NCI-H524 (cell line): ENCODE measurements around the gene EXD3.
"Not testable (repeated sequence)": the region's sequence is repeated elsewhere in the genome, so short reads cannot be mapped to it uniquely, and the experiment has no call there.

ENCODE experiments used
- DNase-seq, 2 experiments: peaks; one replicate each; lab custom pipeline; 2025; lab: John Stamatoyannopoulos, UW

The EXD3 gene

DNA sequence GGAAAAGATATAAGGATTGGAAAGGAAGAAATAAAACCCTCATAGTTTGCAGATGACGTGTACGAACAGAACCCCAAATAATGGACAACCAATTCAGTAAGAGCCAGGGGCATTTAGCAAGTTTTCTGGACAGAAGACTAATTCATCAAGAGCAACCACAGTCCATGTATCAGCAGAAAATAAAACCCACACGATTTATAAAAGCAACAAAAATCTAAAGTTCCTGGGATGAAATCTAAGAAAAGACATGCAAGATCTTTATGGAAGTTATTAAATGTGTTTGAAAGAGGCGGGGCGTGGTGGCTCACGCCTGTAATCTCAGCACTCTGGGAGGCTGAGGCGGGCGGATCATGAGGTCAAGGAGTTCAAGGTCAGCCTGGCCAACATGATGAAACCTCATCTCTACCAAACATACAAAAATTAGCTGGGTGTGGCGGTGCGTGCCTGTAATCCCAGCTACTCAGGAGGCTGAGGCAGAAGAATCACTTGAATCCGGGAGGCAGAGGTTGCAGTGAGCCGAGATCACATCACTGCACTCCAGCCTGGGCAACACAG is 83.0 kb downstream of the EXD3 start:
- not testable (repeated sequence) for DNase-seq

DNA sequence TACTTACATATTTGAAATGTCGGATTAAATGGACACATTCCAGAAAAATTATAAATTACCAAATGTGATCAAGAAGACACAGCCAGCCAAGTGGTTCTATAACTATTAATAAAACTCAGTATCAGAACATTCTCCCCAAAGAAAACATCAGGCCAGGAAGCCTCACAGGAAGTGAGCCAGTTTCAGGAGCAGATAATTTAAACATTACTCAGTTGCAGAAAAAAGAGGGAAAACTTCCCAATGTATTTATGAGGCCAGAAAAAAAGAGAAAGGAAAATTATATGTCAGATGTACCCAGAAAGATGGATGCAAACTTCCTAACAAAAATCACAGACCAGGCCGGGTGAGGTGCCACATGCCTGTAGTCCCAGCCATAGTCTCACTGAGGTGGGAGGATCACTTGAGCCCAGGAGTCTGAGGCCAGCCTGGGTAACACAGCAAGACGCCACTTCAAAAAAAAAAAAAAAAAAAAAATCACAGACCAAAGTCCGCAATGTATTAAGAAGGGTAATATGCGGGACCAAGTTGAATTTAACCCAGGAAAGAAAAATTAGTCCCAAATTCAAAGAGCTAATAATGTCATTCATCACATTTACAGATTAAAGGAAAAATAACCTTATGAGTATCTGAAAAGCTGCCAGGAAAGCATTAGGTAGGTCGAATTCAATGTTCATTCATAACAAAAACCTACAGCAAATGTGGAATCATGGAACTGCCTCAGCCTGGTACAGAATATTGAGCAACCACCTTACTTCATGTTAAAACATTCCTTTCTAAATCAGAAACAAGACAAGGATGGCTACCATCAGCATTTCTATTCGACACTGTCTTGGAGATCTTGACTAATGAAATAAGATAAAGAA is 83.7 kb downstream of the EXD3 start:
- no peak for DNase-seq

DNA sequence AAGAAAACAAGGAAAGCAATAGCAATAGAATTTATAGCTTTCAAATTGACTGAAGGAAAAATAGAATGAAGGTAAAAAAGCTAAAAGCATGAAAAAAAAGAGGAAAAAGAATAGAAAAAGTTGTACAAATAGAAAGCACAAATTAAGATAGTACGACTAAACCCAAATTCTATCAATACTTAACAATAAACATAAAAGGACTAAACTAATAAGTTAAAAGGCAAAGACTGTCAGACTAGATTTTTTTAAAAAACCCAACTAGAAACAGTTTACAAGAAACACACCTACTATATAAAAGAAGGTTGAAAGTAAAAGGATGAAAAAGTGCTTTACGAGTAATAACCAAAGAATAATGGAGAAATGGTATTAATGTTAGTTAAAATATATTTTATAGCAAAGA is 86.2 kb downstream of the EXD3 start:
- DNase-seq: no peak

DNA sequence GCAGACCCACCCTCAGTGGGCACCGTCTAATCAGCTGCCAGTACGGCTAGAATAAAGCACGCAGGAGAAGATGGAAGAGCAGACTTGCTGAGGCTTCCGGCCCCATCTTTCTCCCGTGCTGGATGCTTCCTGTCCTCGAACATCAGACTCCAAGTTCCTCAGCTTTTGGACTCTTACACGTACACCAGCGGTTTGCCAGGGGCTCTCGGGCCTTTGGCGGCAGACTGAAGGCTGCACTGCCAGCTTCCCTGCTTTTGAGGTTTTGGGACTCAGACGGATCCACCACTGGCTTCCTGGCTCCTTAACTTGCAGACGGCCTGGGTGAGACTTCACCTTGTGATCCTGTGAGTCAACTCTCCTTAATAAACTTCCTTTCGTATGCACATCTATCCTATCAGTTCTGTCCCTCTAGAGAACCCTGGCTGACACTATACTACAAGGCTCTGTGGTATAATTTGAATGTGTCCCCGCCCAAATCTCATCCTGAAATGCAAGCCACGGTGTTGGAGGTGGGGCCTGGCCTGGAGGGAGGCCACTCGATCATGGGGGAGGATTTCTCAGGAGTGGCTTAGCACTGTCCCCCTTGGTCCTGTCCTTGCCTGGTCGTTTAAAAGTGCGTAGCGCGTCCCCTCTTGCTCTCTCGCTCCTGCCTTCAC is 89.8 kb downstream of the EXD3 start:
- no peak for DNase-seq

DNA sequence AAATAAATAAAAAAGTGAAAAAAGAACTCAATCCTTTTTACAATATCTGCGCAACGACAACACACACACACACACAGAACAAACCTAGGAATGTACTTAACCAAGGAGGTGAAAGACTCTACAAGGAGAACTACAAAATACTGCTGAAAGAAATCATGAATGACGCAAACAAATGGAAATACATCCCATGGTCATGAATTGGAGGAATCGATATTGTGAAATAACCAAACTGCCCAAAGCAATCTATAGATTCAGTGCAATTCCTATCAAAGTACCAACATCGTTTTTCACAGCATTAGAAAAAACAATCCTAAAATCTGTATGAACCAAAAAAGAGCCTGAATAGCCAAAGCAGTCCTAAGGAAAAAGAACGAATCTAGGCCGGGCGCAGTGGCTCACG is 91.0 kb downstream of the EXD3 start:
- no peak for DNase-seq

DNA sequence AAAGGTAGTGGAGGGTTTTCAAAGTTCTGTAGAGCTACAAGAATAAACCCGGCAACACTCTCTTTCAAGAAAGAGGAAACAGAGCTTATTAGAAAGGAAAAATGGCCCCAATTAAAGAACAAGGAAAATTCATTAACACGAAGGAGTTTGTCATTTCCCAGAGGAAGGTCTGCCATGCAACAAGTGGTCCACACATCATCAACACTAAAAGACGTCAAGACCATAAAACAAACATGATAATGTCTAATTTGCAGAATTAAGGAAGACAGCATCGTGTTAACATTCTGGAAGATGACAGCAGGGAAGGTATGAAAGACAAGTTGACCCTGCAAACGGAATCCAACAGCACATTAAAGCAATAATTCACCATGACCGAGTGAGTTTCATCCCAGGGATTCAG is 92.3 kb downstream of the EXD3 start:
- DNase-seq: no peak

DNA sequence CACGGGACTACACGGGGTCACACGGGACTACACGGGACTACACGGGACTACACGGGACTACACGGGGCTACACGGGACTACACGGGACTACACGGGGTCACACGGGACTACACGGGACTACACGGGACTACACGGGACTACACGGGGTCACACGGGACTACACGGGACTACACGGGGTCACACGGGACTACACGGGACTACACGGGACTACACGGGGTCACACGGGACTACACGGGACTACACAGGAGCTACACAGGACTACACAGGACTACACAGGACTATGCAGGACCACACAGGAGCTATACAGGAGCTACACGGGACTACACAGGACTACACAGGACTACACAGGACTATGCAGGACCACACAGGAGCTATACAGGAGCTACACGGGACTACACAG is 93.4 kb downstream of the EXD3 start:
- not testable (repeated sequence) for DNase-seq

DNA sequence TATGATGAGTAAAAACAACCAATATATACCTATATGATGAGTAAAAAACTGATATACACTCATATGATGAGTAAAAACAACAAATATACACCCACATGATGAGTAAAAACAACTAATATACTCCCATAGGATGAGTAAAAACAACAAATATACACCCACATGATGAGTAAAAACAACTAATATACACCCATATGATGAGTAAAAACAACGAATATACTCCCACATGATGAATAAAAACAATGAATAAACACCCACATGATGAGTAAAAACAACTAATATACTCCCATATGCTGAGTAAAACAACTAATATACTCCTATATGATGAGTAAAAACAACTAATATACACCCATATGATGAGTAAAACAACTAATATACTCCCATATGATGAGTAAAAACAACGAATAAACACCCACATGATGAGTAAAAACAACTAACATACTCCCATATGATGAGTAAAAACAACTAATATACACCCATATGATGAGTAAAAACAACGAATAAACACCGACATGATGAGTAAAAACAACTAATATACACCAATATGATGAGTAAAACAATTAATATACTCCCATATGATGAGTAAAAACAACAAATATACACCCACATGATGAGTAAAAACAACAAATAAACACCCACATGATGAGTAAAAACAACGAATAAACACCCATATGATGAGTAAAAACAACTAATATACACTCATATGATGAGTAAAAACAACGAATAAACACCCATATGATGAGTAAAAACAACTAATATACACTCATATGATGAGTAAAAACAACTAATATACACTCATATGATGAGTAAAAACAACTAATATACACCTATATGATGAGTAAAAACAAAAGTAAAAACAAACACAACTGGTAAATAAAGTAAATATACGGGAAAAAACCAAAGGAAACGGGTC is 95.1 kb downstream of the EXD3 start:
- not testable (repeated sequence) for DNase-seq

DNA sequence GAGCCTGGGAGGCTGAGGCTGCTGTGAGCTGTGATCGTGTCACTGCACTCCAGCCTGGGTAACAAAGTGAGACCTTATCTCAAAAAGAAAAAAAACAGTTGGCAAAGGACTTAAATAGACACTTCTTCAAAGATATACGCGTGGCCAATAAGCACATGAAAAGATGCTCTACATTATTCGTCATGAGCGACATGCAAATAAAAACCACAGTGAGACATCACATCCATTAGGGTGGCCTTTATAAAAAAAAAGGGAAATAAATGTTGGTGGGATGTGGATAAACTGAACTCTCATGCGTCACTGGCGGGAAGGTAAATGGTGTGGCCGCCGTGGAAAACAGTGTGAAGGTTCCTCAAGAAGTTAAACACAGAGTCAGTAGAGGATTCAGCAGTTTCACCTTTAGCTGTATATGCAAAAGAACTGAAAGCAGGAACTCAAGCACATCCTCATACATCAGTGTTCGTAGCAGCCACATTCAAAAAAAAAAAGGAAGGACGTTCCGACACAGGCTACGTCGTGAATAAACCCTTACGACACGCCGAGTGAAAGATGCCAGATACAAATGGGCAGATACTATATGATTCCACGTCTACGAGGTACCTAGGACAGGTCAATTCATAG is 96.4 kb downstream of the EXD3 start:
- DNase-seq: no peak

DNA sequence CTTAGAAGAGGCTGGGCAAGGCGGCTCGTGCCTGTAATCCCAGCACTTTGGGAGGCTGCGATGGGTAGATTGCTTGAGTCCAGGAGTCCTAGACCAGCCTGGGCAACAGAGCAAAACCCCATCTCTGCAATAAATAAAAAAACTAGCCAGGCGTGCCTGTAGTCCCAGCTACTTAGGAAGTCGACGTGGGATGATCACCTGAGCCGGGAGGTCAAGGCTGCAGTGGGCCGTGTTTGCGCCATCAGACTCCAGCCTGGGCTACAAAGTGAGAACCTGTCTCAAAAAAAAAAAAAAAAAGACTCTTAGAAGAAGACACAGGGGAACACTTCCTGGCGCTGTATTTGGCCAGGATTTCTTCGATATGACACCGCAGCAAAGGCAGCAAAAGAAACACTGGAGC is 97.2 kb downstream of the EXD3 start:
- DNase-seq: no peak

DNA sequence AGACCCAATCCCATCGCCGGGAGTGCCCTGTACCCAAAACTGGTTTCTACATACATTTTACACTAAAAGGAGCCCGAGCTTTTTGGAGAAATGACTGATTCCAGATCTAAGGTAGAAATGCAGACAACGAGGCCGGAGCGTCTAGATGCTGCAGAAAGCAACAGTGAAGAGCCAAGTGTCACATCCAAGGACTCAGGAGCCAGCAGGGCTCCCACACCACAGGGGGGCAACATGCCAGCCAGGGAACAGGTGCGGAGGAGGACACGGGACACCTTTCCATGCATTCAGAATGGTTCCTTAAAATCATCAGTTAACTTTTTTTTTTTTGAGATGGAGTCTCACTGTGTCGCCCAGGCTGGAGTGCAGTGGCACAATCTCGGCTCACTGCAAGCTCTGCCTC is 97.8 kb downstream of the EXD3 start:
- DNase-seq: no peak

DNA sequence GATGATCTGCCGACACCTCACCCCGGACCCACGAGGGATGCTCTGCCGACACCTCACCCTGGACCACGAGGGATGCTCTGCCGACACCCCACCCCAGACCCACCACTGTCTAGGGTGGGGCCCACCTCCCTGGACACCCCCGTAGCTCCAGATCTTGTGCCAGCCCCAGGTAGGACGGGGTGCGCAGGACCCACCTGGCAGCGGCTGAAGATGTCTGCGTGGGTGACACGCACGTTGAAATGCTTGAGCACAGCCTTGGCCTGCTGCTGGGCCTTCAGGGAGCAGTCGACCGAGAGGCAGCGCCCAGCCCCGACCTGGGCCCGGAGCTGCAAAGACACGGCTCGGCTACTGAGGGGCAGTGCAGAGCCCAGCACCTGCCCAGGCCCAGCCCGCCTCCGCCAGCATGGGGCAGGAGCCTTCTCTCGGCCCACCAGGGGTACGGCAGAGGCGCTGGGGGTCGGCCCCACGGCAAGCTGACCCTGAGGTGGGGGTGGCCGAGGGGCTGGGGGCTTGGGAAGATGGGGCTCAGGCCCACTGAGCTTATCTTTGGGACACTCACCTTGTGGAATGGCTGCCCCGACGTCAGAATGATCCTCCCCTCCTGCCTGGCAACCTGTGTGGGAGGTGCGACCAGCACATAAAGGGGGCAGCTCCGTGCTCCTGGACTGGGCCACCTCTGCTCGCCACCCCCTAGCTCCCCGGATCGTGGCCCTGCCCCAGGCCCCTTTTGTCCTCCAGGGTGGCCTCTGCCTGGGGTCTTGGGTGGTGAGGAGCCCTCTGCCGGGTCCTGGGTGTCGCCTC is 99.2 kb downstream of the EXD3 start:
- DNase-seq: no peak

DNA sequence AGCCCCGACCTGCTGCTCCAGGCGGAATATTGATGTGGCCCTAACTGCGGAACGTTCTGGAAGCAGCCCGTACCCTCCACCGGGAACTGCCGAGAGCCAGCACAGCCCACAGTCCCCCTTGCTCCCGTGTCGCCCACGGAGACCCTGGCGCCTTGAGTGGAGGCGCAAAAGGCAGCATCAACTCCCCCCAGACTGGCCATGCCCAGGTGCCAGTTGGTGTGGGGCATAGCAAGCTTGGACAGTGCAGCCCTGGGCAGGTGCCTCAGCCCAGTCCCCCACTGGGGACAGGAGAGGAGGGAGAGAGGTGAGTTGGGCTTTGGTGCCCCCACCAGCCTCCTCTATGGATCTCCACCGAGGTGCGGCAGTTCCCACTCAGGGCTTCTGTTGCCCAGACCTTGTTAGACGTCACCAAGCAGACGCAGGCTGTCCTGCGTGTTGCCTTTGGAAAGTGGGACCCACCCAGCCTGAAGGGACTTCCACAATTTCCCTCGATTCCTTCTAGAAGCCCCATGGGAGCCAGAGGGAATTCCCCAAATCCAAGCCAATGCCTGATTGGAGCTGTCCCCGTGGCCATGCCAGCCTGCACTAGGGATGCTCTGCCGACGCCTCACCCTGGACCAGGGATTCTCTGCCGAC is 101.1 kb downstream of the EXD3 start:
- no peak for DNase-seq

DNA sequence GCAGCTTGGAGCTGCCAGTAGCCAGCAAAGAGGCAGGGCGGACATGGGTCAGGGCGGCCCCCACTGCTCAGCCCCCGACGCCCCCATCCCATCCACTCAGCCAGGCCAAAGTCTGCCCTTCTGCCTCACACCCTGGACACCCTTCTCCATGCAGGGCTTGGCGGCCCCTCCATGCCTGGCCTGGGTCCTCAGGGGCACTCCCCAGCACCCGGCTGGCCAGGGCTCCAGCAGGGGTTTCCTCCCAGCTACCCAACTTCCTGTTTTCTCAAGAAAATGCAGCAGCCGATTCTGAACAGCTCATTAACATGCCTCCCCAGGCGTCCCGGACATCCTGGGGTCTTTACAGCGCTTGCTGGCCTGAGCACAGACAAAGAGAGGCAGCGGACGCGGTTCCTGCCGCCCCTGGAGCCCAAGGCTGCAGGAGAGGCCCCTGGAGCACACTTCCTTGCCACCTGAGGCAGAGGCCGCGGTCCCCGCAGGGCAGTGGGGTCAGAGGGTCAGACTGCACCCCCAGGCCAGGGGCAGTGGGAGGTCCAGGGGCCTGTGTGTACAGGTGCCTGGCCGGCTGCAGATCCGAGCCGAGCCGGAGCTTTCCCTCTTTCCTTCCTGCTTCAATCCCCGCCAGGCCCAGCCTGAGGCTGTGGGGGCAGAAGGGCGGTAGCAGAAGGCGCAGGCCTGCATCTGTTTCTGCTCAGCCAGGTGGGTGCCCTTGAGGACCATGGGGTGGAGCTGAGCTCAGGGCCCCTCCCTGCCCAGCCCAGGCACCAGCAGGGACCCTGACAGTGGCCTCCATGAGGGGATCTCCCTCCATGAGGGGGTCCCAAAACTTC is 102.2 kb downstream of the EXD3 start:
- no peak for DNase-seq

DNA sequence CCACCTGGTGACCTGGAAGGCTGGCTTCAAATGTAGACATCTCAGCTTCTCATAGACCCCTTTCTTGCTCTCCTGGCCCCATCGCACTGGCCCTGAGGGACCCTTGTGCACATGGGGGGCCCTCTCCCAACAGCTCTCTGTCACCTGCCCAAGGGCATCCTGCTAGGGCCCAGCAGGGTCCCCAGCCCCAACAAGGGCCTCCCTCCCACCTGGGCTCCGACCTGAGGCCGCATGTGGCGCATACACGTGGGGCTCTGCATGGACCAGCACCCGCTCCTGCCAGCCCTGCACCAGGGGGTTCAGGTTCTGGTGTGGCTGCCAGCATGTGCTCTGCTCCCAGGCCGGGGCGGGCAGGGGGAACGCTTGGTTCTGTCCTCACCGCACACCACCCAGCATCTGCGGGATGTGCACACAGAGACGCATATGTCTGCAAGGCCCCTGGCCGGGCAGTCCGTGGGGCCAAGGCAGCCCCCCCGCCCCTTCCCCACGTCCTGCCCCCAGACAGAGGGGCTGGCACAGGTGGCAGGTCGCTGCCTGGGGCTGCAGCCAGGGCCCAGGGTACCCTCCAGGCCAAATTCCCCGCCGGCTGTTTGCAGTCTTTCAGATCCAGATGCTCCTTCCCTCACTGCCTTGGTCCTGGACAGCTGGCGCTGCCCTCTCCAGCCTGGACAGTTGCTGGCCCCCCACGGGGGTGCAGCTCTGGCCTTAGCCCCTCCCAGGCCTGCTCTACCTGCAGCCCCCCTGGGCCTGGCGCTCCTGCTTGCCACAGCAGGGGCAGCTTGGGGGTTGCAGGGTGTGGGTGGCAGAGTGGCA is 103.0 kb downstream of the EXD3 start:
- DNase-seq: no peak

DNA sequence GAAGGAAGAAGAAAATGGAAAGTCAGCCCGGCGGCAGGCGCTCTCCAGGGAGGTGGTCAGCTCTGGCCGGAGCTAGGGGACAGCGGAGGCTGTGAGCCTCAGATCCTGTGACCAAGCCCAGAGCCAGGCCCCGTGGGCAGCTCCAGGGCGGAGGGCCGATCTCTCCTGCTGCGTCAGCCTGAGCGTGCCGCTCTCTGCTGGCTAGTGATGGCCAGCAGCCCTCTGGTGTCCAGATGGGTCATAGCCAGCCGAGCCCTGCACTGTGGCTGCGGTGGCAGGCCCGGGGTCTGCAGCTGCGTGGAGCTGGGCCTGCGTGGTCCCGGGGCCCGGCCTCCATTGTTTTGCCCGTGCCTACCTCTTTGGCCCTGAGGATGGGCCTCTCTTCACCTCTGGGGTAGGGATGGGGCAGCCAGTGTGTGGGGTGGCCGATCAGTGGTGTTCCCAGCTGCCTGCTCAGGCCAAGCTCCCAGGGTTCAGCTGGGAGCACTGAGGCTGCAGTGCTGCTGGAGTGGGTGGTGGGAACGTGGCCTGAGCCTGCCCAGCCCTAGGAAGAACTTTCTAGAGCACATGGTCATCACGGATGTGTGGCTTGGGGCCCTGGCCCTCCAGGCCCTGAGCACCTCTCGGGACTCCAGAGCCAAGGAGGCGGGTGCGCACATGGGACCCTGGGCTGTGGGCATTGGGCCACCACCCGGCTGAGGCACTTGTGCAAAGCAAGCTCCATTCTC is 103.8 kb downstream of the EXD3 start:
- DNase-seq: no peak

DNA sequence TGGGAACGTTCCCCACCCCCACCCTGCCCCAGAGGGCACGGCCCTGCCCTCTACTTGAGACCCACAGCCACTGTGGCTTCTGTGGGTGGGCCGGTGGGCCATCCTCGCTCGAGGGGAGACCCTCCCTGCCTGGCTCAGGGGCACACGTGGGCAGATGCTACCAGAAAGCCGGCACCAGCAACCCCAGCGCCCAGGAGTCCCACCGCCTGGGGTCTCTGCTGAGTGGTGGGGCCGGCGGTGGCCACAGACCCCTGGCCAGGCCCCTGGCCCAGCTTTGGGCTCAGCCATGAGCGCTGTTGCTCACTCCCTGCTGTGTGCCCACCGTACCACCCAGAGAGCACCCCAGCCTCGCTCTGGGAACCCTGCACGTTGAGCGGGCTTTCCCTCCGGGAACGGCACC is 104.4 kb downstream of the EXD3 start:
- no peak for DNase-seq
